Measurements from ENCODE around the gene LCLAT1. TPM values are rescaled to one million over a fixed set of nuclear protein-coding genes. Genes with fewer than 3 reads are reported as not detected.

The LCLAT1 gene
- polyA plus RNA-seq, 1 of the 3 experiments (the other 2 are of a cell fraction) = 6.9 TPM

GRCh38 chr2:30437809-30438548 lies 9.1 kb upstream of the LCLAT1 start:
- CTCF ChIA-PET = interaction anchor here (1.3 to 1.7 kb wide), 4 partner anchors 8 to 270 kb away, joined by 4 to 6 read pairs (median 5); no protein-coding TSS in a partner anchor

More at GRCh38 chr2:30437809-30438548, 9.1 kb upstream of the LCLAT1 start:
- Histone ChIP-seq H3K4me1 (ENCODE audit: control insufficient read depth in 1 of 2, insufficient read depth in 2 of 2, low read depth in 1 of 2, low read length in 1 of 2) (no peaks in the 10 kb centered on the region; a peak in 1 of 4 replicates), H3F3A (replicated peaks; ENCODE audit: insufficient read depth) (no peaks in the 10 kb centered on the region), H3K27ac (ENCODE audit: low read depth in 2 of 2, low read length in 1 of 2) (no peak overlapping the region), H3K4me2 (no peak overlapping the region), H3K36me3 (replicated peaks in 1 of 2; ENCODE audit: control insufficient read depth in 1 of 2, insufficient read depth in 2 of 2, low read length in 1 of 2) (no peaks in the 10 kb centered on the region), H3K27me3 (ENCODE audit: insufficient read depth) (no peaks in the 10 kb centered on the region), H4K20me1 (ENCODE audit: insufficient read depth) (no peaks in the 10 kb centered on the region), H3K9me3 (no peaks in the 10 kb centered on the region), H3K9me2 (no peaks in the 10 kb centered on the region), H3K79me2 (ENCODE audit: insufficient read depth) (no peaks in the 10 kb centered on the region), H2AFZ (ENCODE audit: low read depth) (no peak overlapping the region), H3K9ac (no peak overlapping the region), H3K4me3 (ENCODE audit: low read depth in 2 of 2, low read length in 1 of 2) (no peak overlapping the region)
- 58% methylated on average over 4 of the region's 4 CpGs for WGBS (ENCODE audit: low lambda C conversion rate)
- DNase-seq = no peak
- TF ChIP-seq USF2 (IDR thresholded peaks at IDR 0.05; ENCODE audit: borderline replicate concordance, low read depth, low read length) (no peak), SIN3A (IDR thresholded peaks at IDR 0.05; ENCODE audit: borderline replicate concordance, low read depth, low read length) (no peak), MEF2A (IDR thresholded peaks at IDR 0.05; ENCODE audit: borderline replicate concordance, low read depth) (no peak), EP300 (IDR thresholded peaks at IDR 0.05; ENCODE audit: borderline replicate concordance in 1 of 2, low read depth in 1 of 2, low read length in 1 of 2) (no peak), CTCF (IDR thresholded peaks at IDR 0.05) (no peak), YY1 (IDR thresholded peaks at IDR 0.05; ENCODE audit: low read depth) (no peak), TCF12 (IDR thresholded peaks at IDR 0.05) (no peak), POLR2AphosphoS5 (IDR thresholded peaks at IDR 0.05; ENCODE audit: low read depth, low read length) (no peak), JUND (IDR thresholded peaks at IDR 0.05) (no peak), FOXM1 (IDR thresholded peaks at IDR 0.05; ENCODE audit: low read depth) (no peak), FOXJ3 (CRISPR knock-in tag; IDR thresholded peaks at IDR 0.05) (no peak), MXI1 (IDR thresholded peaks at IDR 0.05; ENCODE audit: low read depth, low read length) (no peak), IRF3 (IDR thresholded peaks at IDR 0.05; ENCODE audit: low read depth, low read length) (no peak), EZH2phosphoT487 (IDR thresholded peaks at IDR 0.05; ENCODE audit: borderline replicate concordance, low read depth) (no peak), ELF1 (IDR thresholded peaks at IDR 0.05) (no peak), NFIC (IDR thresholded peaks at IDR 0.05; ENCODE audit: borderline replicate concordance) (no peak), MAX (IDR thresholded peaks at IDR 0.05; ENCODE audit: low read depth) (no peak), FOSL2 (IDR thresholded peaks at IDR 0.05; ENCODE audit: borderline replicate concordance, low read depth) (no peak)
- POLR2A ChIA-PET = interaction anchor here (1.7 kb wide), 1 partner anchor 16 kb away, joined by 8 read pairs; no protein-coding TSS in a partner anchor
